HG02884 (cell line): ENCODE results near the gene UBE2G2.
A peak's percentile ranks its signal among the peaks of the same experiment; 100 is the strongest.

Source experiments
- ATAC-seq: cut with Tn5 transposase; IDR thresholded peaks from one replicate; pipeline ENCODE4 v1.9.1; 2021; ENCODE audit warnings: mild to moderate bottlenecking, moderate library complexity; ENCODE audit not compliant: unreplicated experiment

The UBE2G2 gene, protein sequence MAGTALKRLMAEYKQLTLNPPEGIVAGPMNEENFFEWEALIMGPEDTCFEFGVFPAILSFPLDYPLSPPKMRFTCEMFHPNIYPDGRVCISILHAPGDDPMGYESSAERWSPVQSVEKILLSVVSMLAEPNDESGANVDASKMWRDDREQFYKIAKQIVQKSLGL

DNA sequence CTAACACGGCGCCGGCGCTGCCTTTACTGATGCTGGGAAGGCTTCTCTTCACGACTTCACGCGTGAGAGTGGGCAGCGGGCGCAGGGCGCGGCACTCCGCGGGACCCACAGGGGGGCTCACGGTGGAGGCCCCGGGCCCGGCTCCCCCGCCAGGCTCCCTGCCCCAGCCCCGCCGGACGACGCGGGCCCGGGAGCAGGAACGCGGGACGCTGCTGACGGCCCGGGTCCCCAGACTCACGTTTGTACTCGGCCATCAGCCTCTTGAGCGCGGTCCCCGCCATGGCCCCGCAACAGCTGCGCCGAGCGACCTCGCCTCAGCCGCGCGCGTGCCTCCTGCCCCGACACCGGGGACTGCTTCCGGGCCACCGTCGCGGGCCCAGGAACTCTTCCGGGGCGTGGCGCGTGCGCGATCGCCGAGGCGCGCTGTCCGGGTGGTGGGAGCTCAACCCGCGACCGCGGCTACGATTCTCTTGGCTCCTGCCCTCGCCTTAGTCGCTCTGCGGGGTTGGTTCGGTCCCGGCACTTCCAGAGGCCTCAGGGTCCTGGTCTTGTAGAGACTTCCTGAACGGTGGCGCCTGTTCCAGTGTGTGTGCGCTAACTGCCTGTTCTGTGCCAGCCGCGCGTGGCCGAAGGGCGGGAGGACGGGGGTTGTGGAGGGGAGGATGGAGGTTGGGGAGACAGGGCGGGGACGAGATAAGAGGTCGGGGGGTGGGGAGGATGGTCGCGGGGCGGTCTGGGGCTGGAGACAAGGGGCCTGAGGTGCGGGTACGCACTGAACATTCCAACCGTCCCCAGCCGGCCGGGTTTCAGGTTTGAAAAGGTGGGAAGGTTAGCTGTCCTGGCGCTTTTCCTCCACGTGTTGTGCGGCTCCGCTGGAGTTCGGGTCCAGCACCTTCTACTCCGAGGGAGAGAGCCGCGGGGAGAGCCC, at the start of gene UBE2G2:
Gene UBE2G2 (minus strand): TSS at position 353 of the 928 bp plus-strand sequence. CDS start 72 bp downstream, at position 281.
- ATAC-seq = peak; percentile 62

DNA sequence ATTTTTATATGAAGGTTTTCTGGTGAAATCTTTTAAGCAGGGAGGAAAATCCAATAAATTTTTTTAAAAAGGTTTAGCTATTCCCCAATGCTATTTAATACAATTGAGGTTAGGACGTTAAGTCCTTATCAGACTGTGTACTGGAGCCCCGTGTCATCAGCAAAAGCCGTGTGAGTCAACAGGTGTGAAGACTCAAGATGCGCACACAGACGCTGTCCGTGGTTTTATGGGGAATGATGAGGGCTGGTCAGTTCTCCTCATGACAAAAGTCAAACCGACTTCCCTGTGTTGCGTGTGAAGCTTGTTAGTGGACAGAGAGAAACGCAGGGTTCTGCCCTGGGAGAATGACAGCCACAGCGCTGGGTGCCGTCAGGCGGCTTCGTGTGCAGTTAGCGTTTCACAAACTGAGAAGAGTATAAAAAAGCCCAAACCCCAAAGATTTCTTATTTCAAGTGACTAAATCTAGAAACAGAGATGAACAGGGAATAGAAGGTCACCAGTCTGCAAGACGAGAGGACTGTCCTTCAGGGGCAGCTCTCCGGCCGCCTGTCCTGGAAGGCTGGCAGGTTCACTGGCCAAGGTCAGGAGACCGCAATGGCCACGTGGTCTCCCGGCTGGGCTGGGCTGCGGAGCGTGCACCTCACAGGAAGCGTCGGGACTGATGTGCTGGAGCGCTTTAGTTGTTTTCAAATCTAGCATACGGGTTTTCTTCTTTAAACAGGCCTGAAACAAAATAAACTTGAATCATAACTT, 49.5 kb upstream of the UBE2G2 start:
- ATAC-seq = no peak

DNA sequence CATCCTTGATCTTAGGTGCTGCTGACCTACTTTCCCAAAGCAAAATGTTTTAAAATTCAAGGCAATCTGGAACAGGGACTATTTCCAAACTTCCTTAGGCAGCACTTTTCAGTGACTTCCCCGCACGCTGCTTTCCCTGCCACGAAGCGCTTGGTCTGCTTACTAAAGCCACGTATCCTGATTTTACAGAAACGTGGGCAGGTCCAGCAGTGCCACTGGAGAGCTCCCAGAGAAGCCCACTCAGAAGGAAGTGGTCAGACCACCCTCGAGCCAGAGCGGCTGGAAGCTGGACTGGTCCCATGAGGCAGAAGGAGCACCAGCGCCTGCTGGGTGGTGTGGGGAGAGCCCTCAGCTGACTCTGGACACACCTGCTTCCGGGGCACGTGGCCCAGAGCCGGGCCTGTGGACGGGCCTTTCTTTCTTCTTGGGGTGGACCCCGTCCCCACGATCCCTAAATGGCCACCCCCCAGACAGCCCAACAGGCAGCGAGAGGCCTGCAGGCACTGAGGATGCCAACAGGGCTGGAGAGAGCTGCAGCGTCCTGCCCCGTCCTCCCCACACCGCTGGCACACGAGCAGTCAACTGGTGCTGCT, 48.7 kb upstream of the UBE2G2 start:
- ATAC-seq = no peak

DNA sequence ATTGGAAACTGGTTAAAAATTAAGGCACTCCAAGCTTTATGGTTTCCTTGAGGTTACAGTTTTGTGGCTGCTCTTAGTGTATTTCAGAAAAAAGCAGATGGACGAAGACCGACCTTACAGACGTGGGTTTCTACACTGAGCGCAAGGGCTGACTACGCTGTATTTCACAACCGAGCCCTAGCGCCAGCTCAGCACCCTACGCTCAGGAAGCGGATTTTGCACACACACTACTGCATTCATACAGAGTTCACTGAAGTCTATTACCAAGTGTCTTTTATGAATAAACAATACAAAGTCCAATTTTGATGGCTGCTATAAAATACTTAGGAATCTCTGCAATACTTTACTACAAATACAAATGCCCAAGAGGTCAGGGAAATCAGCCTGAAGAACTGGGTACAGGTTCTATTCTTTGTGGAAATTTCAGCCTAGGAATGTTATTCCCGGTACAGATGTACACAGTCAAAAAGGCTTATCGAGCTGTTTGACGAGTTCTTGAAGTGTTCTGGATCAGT, 48.1 kb upstream of the UBE2G2 start:
- no peak for ATAC-seq

DNA sequence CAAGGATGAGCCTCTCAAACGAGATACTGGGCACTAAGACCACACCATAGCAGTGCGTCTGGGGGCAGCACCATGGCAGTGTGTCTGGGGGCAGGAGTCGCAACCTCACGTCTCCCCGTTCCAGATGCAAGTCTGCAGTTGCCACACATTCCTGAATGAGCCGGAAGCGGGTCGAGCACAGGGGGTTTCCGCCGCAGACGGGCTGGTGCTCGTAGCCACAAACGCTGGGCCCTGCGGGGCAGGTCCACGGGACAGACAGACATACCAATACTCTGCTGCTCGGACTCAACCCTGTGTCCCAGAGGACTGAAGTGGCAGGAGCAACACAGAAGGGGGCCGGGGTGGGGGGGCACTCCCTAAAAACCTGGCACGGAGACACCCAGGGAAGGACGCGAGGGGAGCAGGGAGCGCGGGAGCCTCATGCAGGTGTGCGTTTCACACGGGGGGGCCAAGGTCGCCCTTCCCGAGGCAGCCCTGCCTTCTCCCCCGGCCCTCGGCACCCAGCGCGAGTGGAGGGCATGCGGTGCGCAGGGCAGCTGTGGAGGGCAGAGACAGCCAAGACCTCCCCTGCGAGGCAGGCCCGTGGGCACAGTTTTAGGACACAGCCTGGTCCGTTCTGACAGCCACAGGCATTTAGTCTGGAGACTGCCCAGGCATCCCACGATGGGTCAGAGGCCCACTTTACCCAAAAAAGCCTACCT, 47.4 kb upstream of the UBE2G2 start:
- ATAC-seq = no peak

DNA sequence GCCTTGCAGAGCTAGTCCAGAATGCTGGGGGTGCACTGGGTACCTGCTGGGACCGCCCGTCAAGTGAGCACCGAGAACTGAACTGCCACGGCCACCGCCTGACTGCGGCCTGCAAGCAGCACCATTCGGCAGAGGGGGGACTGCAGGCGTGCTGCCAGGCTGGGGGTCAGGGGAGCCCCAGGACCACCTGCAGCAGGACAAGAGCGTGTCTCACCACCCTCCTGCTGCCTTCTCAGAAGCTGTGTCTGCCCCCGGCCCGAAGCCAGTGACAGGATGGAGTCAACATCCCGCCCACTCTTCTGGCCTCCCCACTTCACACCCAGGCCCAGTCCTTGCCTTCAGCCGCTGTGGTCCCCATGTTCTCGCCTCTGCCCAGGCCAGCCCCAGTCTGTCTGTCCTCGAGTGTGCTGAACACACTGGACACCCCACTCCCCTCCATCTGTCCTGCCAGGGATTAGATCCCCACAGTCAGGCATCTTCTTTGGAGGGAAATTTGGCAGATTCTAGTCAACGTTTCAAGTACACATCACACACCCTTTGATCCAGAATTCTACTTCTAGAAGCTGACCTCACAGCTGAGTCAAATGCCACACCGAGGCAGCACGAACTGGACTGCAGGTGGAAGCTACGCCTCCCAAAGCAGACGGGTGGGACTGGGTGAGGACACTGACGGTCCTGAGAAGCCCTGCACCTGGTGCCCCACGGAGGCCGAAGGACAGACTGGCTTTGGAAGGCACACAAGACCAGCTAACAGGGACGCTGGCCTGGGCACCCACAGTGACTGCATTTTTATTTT, 45.8 kb upstream of the UBE2G2 start:
- ATAC-seq = no peak

DNA sequence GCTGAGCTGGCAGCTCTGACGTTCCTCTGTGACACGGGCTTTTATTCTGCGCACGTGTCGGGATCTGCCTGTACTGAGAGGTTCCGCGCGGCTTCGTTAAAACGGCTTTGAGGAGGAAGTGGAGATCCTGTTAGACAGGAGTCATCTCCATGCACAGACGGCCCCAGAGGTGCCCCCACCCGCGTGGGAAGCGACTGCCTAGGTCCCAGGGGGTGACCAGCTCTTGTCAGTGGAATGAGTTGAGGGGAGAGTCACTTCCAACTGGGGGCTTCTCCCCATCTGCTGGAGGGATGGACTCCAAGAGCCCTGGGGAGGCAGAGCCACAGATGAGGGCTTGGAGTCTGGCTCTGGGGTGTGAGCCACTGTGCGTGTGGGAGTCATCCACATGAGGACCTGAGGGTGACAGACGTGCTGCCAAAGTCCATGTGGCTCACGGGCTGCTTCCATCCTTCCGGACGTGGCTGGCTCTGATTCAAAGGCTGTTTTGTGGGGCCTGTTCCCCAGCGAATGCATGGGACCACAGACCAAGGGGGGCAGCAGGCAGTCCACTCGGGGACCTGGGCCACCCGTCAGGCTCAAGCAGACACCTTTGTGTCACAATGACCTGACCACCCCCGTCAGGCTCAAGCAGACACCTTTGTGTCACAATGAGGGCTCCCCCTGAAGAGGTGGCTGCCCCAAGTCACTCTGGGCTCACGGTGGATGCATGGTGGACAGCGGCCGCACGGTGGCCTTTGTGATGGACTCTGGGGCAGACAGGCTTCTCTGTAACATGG, 45.1 kb upstream of the UBE2G2 start:
- no peak for ATAC-seq

DNA sequence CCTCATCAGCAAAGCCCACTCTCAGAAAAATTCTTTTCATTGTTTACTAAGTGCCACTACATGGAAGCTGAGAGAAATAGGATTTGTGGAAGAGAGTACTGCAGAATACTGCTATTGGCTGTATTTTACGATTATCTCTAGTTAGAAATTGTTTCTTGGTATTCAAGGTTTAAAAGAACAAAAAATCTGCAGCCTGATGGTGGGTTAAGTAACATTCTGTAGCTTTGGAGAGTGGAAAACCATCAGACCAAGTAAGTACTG, 44.5 kb upstream of the UBE2G2 start:
- ATAC-seq = no peak

DNA sequence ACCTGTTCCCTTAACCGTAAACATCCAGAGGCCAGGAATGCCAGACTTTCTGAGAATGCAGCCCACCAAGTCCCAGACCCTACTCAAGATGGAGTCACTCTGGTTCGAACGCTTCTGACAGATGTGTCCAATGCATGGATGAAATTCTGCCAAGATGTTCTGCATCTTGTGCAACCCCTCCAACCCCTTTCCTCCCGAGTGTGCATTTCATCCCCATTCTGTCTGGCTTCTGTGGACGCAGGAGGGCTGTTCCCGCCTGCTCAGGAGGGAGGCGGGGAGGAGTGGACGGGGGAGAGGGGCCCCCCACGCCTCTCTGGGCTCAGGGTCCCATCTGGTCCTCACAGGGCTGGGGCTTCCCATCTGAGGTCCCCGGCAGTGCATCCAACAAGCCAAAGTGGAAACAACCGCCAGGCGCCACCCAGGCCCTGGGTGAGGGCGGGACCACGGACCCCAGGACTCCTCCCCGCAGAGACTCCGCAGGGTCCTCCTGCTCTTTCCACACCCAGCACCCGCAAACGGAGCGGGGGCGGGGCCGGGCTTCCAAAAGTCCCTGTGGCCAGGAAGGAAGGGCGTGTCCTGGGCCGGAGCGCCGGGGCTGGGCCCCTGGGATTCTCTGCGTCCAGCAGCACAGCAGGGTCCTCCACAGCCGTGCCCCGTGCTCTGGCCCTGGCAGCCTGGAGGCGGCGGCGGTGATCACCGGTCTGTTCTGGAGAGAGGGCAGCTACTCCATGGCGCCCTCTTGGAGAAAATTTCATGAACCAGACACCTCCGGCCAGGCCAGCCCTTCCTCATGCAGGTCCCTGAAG, 44.0 kb upstream of the UBE2G2 start:
- ATAC-seq = no peak

DNA sequence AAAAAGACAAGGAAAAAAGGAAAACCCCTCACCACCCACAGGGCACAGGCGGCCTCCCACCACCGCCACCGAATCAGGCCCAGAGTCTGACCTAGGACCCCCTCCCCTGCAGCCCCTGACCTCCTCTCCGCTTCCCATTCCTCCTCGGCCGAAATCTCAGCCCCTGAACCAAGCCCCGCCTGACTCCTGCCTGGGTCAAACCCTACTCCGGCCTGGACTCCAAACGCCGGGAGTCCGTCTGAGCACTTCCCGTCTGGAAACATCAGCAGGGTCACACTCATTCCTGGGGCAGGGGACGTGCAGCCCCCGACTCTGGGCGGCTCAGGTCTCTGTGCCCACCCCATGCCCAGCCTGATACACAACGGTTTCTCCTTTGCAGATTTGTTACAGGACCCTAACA, 42.6 kb upstream of the UBE2G2 start:
- ATAC-seq = no peak

DNA sequence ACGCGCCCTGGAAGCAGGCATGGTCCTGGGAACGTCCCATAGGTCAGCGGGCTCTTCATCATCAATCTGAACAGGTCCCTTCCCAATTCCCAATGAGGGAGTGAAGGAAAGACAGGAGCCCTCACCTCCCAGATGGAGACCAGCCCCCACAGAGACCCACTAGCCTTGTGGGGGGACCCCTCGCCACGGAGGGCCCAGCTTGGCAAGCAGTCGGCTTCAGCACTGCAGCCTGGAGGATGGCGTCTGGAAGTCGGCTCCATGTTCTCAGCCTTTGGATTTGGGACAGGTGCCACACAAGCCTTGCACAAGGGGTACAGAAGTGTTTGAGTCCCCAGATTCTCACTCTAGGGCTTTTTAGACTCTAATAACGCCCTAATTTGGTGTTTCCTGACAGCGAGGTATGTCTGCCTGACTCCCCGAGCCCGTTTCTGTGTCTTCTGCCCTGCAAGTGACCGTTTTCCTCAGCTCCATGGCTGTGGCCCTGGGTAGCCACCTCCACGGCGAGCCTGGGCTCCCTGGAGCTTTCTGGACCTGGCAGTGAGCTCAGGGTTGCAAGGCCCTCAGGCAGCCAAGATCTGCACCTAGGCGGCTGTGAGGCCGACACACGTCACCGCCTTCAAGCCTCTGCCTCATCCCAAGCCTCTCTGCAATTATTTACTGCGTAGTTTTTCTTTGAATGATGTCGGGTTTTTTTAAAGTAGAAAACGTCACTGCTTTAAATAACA, 41.3 kb upstream of the UBE2G2 start:
- ATAC-seq = no peak

DNA sequence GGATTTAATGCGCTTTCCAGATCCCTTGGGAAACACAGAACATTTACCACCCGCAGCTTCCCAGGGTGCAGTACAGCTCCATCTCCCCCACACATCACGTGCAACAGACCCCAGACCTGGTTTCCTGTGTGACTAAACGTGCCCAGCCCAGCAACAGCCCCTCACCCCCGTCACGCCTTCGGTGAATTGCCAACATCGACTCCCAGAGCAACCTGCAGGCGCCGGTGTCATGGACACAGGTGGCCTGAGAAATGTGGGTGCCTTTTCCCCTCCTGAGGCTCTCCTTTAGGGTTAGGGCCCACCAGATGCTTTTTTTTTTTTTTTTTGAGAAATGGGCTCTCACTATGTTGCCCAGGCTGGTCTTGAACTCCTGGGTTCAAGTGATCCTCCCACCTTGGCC, 40.5 kb upstream of the UBE2G2 start:
- ATAC-seq = no peak

DNA sequence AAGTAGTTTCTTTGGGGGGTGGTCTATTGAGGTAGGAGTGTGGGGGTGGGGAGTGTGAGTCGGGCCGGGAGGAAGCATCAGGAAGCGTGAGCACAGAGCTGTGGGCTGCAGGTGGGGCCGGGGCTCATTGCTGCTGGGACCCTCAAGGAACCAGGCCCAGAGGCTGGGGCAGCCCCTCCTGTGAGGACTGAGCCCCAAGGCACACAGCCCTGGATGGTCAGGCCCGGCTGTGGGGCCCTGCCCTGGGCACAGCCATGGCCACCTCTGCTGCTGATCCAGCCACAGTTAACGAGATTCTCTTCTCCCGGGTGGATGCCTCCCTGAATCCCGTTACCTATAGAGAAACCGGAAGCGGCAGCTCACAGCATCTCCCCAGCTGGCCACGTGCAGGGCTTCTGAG, 39.2 kb upstream of the UBE2G2 start:
- no peak for ATAC-seq

DNA sequence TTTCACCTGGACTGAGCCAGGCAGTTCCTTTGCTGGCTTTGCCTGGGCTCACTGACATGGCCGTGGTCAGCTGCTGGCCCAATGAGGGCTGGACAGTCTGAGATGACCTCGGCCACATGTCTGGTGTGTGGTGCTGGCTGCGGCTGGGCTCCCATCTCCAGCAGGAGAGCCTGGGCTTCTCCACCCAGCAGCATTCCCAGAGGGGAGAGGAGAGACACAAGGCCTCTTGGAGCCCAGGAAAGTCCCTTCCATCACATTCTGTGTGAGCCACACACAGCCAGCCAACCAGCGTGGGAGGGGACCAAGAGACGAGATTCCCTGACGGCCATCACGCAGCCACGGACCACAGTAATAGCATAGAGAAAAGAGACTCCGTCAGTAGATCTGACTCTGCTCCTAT, 37.3 kb upstream of the UBE2G2 start:
- ATAC-seq = no peak

DNA sequence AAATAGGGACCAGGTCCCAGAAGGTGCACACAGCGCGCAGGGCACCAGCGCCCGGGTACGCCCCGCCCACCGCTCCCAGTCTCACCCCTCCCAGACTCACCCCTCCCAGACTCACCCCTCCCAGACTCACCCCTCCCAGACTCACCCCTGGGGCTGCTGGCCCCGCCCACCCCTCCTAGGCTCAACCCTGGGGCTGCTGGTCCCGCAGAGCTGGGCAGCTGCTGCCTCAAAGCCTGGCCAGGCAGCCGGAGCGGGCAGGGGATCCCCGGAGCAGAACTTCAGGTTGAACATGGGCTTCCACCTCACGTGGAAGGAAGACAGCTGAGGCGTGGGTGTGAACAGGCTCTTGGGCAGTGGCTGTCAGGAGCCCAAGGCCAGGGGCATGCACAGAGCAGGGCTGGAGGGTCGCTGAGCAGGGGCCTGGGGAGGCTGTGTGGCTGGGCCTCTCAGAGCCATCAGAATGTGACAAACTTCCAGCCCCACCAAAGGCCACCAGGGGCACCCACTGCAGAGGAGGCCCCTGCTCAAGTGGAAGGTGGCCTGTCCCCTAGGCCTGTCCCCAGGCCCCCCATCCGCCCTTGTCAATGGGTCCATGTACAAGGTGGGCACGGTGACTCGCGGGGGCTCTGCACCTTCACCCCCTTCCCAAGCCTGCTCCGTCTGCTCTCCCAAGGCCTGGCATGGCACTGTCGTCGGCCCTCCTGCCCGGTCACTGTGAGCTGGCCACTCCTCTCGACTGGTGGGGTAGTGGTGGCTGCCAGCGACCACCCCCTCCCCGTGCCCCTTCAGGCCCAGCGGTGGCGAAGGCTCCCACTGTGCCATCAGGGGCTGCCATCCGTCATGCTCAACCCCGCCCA, 36.6 kb upstream of the UBE2G2 start:
- ATAC-seq = no peak

DNA sequence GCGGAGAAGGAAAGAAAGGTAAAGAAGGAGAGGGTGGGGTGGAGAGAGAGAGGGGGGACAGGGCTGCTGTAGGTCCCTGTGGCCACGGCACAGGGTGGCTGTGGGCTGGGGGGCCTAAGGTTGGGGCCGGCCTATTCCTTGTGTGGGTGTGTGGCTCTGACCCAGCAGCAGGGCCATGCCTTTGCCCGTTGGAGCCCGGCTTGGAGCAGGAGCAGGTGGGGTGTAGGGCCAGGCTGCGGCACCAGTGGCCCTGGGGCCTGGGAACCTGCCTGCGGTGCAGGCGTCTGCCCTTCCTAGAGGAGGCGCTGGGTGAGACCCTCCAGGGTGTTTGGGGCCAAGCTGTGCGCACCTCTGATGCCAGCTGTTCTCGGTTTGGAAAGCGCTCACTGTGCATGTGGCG, 35.9 kb upstream of the UBE2G2 start:
- ATAC-seq = no peak
